ENCODE measurements around the gene GNLY.

GNLY gene

DNA sequence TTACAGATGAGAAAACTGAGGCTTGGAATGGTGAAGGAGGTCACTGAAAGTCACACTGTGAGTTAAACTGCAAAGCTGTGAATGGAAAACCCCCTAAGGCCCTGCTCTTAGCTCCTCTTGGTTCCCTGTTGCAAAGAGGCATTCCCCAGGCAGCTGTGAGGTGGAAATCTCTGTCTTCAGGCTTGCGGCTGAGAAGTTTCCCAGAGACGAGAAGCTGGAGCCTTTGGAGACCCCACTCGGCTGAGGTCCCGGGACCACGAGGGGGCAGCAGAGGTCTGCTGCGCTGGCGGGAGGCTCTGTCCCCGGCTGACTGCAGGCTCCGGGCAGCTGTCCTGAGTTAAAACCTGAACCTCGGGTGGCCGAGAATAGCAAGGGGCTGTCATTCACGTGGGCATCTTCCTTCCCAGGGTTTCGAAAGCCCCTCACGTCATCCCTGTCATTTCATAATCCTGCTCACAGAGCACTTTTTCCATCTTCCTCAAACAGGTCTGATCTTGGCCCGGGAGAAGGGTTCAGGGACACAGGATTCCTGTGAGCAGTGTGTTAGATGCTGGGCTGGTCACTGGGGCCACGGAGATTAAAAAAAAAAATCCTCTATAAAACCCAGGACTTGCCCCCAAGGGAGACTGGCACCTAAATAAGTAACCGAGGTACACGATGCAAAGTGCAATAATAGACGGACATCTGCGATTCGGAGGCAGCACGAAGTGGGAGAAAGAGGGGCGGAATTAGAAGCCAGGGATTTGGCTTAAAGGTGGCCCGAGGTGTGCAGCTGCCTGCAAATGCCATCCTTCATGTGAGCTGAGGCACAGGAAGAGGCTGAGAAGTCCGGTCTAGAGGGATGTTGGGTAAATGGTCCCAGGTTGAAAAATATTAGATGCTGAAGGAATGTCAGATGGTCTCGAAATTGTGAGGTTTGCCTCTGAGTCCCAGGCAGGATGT lies 35.0 kb downstream of the GNLY start:
- peak; percentile 85 for DNase-seq (ENCODE audit: low spot score)

DNA sequence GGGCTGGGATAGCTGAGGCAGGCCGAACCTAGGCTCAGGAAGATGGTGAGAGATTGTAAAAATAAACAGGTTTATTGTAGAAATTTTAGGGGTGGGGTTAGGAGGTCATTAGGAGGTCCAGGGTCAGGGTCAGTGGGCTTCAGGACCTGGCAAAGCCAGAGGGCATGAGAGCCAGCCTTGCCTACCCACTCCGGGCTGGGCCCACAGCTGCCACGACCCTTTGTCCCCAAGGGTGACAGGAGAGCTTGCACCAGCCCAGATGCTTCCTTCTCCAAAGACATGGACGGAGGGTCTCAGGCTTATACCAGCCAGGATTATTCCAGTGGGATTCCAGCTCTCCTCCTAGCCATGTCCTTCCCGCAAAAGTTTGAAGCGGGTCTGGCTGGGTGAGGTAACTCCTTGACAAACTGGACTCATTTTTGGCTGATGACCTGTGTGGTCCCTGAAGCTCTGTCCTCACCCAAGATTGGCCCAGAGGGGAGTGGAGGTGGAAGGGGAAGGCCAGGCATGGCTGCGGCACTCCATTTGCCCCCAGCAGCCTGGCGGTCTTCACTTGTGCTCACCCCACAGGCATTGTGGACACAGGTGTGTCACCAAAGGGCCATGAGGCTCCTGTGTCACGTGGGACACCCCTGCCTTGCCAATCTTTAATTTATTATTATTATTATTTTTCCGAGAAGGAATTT lies 35.8 kb downstream of the GNLY start:
- DNase-seq (ENCODE audit: low spot score), result no peak

DNA sequence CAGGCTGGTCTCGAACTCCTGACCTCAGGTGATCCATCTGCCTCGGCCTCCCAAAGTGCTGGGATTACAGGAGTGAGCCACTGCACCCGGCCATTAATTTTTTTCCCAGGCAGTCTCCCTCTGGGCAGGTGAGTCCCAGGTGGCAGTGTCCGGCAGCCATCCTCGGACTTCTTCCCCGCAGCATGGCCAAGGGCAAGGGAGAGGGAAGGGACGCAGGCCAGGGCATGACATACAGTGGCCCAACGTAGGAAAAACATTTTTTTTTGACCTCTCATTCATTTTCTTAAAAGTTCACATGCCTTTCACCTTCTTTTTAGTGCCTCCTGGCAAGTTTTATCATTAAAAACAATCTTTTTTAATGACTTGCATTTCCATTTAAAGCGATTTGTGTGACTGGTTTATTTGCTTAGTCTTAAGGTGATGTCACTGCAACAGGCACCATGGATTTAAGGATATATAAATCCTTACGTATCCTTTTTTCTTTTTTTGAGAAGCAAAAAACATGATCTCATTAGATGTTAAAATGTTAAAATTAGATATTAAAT lies 36.6 kb downstream of the GNLY start:
- DNase-seq (ENCODE audit: low spot score), result no peak

DNA sequence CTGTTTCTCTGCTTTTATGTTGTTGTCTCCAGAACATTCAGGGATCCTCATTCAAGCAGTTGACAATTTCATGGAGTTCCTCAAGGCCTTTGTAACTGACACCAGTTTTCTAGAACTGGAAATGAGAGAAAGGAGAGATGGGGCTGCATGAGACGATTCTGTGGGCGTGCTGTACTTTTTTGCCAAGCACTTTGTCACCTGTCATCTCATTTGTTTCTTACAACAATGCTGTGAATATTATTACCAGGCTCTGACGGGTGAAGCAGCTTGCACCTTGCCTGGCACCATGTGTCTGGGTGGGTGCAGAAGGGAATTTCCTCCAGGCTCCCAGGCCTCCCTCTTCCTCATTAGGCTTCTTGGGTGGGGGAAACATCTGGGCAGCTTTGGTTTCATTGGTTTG lies 37.4 kb downstream of the GNLY start:
- DNase-seq (ENCODE audit: low spot score), result no peak

DNA sequence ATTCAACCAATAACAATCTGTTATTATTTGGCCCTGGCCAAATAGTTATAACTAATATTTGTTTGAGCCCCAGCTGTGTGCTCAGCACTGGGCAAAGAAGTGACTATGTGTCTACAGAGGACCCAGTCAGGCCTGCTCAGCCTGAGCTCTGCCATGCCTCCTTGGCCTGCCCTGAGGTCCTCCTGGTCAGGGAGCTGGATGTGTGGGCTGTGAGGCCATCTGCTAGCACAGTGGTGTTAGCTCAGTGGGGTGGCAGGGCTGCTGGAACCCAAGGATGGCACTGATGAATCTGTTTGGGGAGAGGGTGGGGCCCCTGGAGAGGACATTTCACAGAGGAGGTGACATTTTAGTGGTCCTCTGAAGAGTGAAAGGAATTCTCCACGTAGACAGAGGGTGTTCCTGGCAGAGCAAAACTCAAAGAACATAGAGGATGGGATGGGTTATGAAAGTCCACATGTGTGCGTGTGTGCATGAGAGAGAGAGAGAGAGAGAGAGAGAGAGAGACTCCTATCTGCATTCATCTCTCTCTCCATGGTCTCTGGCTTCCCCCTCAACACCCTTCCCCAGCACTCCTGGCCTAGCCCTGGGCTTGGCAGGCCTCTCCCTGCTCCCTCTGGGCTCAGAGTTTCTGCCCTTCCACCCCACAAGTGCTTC lies 38.4 kb downstream of the GNLY start:
- DNase-seq (ENCODE audit: low spot score), result no peak

DNA sequence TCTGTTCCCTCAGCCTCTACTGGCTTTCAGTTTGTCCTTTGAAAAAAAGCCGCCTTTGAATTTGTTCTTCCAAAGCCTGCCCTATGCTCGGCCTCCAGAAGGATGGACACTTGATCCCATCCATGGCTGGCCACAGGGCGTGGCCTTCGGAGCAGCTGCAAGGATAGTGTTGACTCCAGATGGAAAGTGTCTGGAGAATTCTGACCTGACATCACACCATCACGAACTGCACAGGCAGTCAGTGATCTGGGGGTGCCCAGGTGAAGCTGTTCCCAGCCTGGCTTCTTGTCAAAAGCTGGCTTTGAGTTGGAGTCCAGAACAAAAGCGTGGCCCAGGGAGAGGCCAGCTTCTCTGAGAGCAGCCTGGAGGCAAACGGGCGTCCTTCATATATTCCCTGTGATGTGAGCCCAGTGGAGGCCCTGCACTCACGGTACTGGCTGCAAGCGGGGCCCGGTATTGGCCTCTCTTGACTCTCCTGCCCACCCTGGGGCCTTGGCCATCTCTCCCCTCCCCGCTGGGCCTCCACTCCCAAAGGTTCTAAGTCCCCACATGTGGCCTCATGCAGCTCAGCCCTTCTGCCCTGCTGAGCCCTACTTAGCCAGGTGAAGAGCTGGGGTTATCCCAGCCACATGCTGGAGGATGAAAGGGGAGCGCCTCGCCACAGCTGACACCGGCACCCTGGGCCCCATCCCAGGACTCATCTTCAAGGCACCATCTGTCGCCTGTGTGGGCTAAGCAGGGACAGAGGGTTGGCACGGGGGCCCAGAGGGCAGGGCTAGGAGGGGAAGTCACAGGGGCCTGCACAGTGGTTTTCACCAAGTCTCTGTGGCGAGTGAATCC lies 39.2 kb downstream of the GNLY start:
- DNase-seq (ENCODE audit: low spot score), result no peak

DNA sequence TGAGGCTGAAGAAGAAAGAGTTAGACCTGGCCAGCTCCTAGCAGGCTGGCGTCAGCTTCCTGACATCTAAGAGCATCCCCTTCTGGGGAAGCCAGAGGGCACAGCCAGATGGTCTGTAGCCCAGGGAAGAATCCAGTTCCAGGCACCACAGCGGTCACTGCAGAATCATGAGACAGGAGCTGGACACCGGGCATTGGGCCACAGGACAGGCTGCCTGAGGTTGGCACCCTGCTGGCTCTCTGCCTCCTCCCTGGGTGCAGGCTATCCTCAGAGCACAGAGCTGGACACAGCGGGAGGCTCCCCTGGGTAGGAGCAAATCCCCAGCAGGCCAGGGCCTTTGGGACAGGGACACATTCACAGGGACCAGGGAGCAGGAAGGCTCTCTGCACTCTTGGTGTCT lies 39.9 kb downstream of the GNLY start:
- DNase-seq (ENCODE audit: low spot score), result peak; percentile 64

DNA sequence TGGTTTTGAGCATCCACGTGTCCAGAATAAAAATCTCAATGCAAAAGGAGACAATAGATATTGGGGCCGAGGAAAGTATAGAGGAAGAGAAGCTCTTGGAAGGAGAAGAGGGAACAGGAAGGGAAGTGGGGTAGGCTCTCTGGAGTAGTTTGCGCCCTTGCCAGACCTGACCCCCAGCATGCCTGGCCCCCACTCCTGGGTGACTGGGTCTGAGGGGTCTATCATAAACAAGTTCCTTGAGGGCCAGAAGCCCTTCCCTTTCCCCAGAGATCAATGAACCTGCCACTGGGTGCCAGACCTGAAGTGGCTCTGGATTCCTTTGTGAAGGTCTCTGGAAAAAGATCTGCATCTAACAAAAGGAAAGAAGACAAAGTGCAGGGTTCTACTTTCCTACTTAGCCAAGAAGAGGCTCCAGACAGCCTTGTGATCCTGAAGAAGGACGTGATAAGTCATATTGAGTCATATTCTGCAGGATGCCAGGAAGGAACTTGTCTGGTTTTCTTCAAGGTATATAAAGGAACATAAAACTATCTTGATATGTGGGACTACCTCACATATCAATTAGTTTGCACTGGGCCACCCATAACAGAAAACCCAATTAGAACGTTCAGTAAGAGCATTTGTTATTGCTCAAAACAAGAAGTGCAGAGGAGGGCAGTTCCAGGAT lies 40.9 kb downstream of the GNLY start:
- DNase-seq (ENCODE audit: low spot score), result no peak

DNA sequence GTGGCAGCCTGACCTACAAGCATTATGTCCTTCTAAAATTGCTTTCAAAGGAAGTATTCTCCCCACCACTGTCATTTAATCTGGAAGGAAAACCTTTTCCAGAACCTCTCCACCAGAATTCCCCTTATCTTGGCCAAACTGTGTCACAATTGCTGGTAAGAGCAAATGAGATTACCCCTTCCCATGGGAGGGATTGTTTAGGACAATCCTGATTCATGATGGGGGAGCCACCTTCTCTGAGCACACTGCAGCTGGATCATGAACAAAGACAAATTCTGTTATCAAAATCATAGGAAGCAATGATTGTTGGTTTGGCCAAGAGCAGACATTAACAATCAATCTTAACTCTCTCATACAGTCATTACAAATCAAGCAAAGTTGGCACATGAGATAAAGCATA lies 41.5 kb downstream of the GNLY start:
- no peak for DNase-seq (ENCODE audit: low spot score)

DNA sequence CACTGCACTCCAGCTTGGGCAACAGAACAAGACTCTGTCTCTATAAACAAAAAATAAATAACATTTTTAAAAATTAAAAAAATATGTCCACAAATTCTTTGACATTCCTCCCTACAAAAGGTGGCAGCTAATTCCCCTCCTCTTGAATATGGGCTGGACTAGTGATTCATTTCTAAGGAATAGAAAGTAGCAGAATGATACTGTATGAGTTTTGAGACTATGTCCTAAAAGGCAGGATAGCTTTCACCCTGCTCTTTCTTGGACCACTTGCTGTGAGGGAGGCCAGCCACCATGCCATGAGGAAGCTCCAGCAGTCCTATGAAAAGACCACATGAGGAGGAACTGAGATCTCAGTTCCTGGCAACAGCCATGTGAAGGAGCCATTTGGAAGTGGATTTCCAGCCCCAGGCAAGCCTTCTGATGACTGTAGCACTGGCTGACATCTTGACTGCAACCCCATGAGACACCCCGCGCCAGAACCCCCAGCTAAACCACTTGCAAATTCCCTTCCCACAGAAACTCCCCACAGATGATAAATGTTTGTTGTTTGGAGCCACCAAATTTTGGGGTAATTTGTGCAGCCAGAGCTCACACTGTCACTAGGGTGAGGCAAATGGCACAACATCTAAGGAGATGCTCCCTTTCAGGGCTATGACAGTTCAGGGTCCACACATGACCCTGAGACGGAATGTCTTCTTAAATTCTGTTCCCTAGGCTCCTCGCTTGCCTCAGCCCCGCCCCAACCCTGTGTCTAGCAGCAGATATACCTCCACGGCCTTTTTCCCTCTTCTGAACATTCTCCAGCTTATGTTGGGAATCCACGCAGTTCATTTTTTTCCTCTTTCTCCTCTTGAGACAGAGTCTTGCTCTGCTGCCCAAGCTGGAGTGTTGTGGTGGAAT lies 42.5 kb downstream of the GNLY start:
- no peak for DNase-seq (ENCODE audit: low spot score)

DNA sequence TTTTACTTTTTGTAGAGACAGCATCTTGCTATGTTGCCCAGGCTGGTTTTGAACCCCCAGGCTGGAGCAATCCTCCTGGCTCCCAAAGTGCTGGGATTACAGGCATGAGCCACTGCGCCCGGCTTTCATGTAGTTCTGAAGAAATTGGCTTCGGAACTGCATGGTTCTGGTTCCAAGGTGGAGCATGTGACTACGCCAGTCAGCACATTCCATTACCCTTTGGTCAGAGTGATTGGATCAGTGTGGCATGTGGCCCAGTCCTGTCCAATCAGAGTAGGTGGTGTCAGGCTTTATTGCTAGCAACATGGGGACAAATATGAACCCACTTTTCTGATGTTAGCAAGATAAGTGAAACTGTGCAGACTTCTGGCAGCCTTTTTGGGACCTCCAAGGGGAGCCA lies 43.3 kb downstream of the GNLY start:
- no peak for DNase-seq (ENCODE audit: low spot score)

DNA sequence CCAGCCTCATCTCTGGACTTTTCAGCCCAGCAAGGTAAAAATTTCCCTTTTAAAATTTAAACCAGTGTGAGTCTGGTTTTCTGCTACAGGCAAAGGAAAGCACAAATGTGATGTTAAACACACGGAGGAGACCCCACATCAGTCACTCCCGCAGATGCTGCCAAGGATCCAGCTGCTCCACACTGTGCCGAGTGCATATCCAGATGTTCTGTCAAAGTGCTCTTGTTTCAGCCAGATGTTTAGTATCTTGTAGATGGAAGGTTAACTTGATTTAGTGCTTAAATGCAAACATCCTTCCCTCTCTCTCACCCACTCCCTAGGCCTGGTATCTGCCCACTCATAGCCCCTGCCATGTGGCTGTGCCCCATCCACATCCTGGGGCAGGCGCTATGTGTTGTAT lies 43.8 kb downstream of the GNLY start:
- no peak for DNase-seq (ENCODE audit: low spot score)

DNA sequence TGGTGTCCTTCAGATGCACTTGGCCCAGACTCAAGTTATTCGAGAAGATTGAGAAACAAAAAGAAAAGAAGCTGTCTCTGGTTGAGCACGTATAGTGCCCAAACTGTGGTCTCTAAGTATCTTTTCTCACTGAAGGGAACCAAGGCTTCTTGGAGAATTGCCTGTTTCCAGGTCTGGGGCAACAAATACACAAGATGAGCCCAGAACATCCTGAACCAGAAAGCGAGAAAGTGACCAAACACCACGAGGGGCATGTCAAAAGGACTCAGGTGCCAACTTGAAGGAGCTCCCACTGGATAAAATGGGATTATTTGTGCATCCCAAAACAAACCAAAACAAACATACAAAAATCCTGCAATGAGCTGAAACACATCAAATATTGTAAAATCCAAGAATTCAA lies 46.0 kb downstream of the GNLY start:
- DNase-seq (ENCODE audit: low spot score), result no peak

DNA sequence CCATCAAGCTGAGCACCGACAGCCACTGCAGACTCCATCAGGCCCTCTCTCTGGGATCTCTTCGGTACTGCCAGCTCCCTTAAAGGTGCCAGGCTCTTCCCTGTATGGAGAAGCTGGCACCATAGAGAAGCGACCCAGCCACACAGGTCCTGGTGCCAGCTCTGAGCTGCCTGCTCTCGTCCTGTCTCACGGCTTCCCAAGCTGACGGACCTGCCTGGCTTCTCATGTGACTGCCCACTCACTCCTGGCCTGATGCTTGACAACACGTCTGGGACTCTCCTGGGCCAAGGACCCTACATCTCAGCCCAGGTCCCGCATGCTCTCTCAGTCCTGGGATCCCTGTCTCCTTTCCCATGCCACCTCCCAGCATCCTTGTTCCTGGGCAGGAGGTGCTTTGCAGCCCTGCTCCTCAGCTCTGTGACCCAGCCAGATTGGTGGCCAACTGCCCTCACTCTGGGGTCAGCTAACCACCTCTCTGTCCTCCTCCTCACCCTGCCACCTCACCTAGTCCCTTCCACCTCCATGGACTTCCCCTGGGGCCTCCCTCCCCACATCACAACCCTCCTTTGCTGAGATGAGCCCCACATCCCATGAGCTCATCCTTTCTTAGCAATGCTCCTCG lies 47.2 kb downstream of the GNLY start:
- peak; percentile 62 for DNase-seq (ENCODE audit: low spot score)

DNA sequence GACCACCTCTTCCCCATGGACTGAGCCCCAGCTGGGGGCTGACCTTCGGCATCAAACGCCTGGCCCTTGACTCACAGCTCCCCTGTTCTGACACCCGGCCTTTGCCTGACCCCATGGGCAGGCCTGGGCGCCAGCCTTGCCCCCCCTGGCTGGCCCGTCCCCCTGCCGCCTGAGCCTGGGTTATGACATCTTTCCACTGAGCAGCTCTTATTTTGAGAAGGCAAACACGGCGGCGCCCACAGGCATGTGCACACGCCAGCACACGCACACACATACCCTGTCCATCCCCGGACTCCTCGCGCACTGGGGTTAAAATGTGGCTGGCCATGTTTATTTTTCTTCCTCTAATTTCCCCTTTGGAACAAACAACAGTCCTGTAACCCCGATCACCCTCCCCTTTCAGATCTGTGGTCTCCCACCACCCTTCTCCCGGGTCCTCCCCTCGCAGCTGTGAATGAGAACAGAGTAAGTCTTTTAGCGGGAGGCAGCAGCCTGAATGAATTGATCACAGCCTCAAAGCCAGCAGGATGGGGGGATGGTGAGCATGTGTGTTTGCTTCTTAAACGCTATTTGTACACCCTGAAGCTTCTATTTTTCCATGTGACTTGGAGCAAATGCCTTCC lies 47.8 kb downstream of the GNLY start:
- DNase-seq (ENCODE audit: low spot score), result peak; percentile 95

DNA sequence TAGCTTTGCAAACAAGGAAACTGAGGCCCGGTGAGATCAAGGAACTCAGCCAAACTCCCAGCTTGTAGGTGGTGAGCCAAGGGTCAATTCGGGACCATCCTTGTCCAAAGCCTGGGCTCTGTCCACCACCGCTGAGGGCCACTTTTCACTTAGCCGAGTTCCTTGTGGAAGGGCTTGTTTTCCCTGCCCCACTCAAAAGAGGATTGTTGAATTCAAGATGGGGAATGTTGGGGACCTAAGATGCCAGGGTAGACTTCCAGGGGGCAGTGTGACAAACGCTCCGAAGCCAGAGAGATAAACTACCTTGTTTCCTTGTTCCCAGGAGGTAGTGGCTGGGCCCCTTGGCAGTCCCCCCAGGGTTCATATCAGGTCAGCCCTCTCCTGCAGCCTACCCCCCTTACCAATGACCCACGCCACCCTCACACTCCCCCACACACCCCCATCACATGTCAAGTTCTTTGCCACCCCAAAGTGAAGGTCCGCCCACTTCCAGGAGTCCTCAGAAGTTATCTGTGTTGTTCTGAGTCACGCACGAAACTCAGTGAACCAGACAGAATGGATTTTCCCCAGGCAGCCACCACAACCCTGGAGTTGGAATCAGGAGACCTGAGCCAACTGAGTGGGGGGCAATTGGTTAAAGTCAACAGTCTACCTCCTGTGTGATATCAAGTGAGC lies 49.3 kb downstream of the GNLY start:
- no peak for DNase-seq (ENCODE audit: low spot score)

DNA sequence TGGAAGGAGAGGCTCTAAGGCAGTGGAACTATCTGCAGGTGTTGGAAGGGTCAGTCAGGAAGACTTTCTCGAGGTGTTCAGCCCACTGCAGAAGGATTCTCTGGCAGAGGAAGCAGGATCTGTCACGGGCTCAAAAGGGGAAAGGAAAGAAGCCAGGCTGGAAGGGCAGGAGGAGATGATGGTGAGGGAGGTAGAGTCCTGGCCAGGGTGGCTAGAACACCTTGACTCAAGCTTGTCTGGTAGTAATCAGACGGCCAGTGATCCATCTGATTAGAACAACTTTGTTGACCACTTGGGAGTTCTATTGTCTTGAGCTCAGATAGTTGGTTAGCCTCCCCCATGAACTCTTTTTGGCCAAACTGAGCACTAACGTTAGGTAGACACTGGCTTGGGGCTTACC lies 49.9 kb downstream of the GNLY start:
- no peak for DNase-seq (ENCODE audit: low spot score)

DNA sequence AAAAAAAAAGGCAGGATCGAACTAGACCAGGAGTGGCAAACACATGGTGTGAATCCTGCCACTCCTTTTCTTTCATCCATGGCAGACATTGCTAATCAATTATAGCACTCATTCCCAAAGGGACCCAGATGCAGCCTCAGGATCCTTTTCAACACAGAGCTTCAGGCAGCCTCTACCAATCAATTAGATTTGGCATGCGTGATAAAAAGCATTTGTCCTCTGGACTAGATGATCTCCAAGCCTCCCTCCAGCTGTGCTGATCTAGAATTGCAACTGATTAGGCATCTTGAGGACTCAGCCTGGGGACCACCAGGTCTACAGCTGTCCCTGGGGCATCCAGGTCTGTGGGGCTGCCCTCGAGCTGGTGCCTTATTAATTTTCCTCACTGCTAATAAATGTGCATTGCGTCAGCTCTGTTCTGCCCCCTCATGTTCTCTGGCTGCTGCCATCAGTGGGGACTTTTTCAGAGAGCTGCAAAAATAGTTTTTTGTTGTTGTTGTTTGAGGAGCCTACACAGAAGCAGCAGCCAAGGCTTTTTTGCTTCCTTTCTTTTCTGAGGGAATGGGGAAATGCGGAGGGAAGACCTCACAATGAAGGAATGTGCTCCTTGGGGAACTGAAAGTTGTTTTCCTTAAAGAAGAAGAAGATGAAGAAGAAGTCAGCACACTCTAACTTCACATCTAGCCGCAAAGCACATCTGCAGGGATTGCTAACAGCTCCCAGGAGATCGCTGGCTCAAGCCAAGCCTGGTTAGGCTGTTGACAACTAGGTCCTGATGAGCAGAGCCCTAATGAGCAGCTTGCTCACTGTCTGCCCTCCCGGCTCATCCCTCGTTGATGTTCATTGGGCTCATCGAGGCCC lies 50.8 kb downstream of the GNLY start:
- DNase-seq (ENCODE audit: low spot score), result peak; percentile 63
